H9 (cell line): ENCODE results near the gene GUCA1C. TPM values are rescaled to one million over a fixed set of nuclear protein-coding genes. Genes with fewer than 3 reads are reported as not detected.

Experiments
- DNase-seq: peaks from one replicate; pipeline ENCODE4 v3.0.0-alpha.2; 2017
- H2AFZ ChIP-seq: one replicate; pipeline ENCODE4 v1.6.1; 2013; ENCODE audit warnings: mild to moderate bottlenecking, low read length, control low read depth, moderate library complexity
- H2AK5ac ChIP-seq: 2 replicates; pipeline ENCODE4 v1.6.1; 2013; ENCODE audit warnings: low read length, control low read depth, mixed read lengths; ENCODE audit not compliant: insufficient read length
- H2BK120ac ChIP-seq: one replicate; pipeline ENCODE4 v1.6.1; 2013; ENCODE audit warnings: low read depth, mild to moderate bottlenecking, low read length, control low read depth, inconsistent platforms; ENCODE audit not compliant: poor library complexity, severe bottlenecking
- H2BK12ac ChIP-seq: 2 replicates; pipeline ENCODE4 v1.6.1; 2013; ENCODE audit warnings: low read length, control low read depth, mixed read lengths, low read depth; ENCODE audit not compliant: insufficient read length
- H2BK15ac ChIP-seq: 2 replicates; pipeline ENCODE4 v1.6.1; 2013; ENCODE audit warnings: low read depth, low read length, control low read depth
- H2BK20ac ChIP-seq: one replicate; pipeline ENCODE4 v1.6.1; 2013; ENCODE audit warnings: low read depth, mild to moderate bottlenecking, low read length, control low read depth, inconsistent platforms; ENCODE audit not compliant: poor library complexity, severe bottlenecking
- H2BK5ac ChIP-seq: 2 replicates; pipeline ENCODE4 v1.6.1; 2013; ENCODE audit warnings: low read length, control low read depth, mixed read lengths; ENCODE audit not compliant: insufficient read length
- H3K14ac ChIP-seq: 2 replicates; pipeline ENCODE4 v1.6.1; 2013; ENCODE audit warnings: low read length, control low read depth; ENCODE audit not compliant: insufficient read depth
- H3K18ac ChIP-seq: 2 replicates; pipeline ENCODE4 v1.6.1; 2013; ENCODE audit warnings: low read depth, mild to moderate bottlenecking, mixed read lengths, low read length, control low read depth; ENCODE audit not compliant: insufficient read length
- H3K23ac ChIP-seq: 2 replicates; pipeline ENCODE4 v1.6.1; 2013; ENCODE audit warnings: low read length, control low read depth, mixed read lengths, low read depth; ENCODE audit not compliant: insufficient read length
- H3K23me2 ChIP-seq: 2 replicates; pipeline ENCODE4 v1.6.1; 2013; ENCODE audit warnings: low read depth, mild to moderate bottlenecking, mixed read lengths, low read length, control low read depth; ENCODE audit not compliant: insufficient read length, poor library complexity, severe bottlenecking
- H3K27ac ChIP-seq: 2 replicates; pipeline ENCODE4 v1.5.1; 2013; ENCODE audit warnings: low read length, control low read depth, mixed read lengths, low read depth; ENCODE audit not compliant: insufficient read length
- H3K27me3 ChIP-seq: 2 replicates; pipeline ENCODE4 v1.6.1; 2013; ENCODE audit warnings: low read length, control low read depth, inconsistent platforms; ENCODE audit not compliant: insufficient read depth
- H3K4ac ChIP-seq: 2 replicates; pipeline ENCODE4 v1.6.1; 2013; ENCODE audit warnings: low read depth, mild to moderate bottlenecking, control low read depth, inconsistent platforms, low read length, moderate library complexity
- H3K4me1 ChIP-seq: 2 replicates; pipeline ENCODE4 v1.6.1; 2013; ENCODE audit warnings: low read length, control low read depth, inconsistent platforms; ENCODE audit not compliant: insufficient read depth
- H3K4me2 ChIP-seq: 2 replicates; pipeline ENCODE4 v1.6.1; 2013; ENCODE audit warnings: low read length, control low read depth, mixed read lengths; ENCODE audit not compliant: insufficient read length, insufficient read depth
- H3K56ac ChIP-seq: 2 replicates; pipeline ENCODE4 v1.6.1; 2013; ENCODE audit warnings: low read depth, mild to moderate bottlenecking, mixed read lengths, low read length, control low read depth; ENCODE audit not compliant: insufficient read length
- H3K79me1 ChIP-seq: 2 replicates; pipeline ENCODE4 v1.6.1; 2013; ENCODE audit warnings: low read depth, mild to moderate bottlenecking, moderate library complexity, low read length, control low read depth, inconsistent platforms; ENCODE audit not compliant: insufficient read depth, poor library complexity, severe bottlenecking
- H3K79me2 ChIP-seq: 2 replicates; pipeline ENCODE4 v1.6.1; 2013; ENCODE audit warnings: low read length, control low read depth, inconsistent platforms; ENCODE audit not compliant: insufficient read depth
- H3K9ac ChIP-seq: 2 replicates; pipeline ENCODE4 v1.6.1; 2013; ENCODE audit warnings: low read length, control low read depth, mixed read lengths; ENCODE audit not compliant: insufficient read length; ENCODE audit errors: extremely low read depth
- H3K9me3 ChIP-seq: one replicate; pipeline ENCODE4 v1.6.1; 2013; ENCODE audit warnings: low read depth, low read length, inconsistent platforms; ENCODE audit not compliant: control insufficient read depth
- H3T11ph ChIP-seq: one replicate; pipeline ENCODE4 v1.6.1; 2013; ENCODE audit warnings: mild to moderate bottlenecking, low read length, control low read depth, inconsistent platforms
- H4K20me1 ChIP-seq: one replicate; pipeline ENCODE4 v1.6.1; 2013; ENCODE audit not compliant: control insufficient read depth, insufficient read length, insufficient read depth
- H4K5ac ChIP-seq: 2 replicates; pipeline ENCODE4 v1.6.1; 2013; ENCODE audit warnings: low read depth, mild to moderate bottlenecking, mixed read lengths, low read length, control low read depth; ENCODE audit not compliant: insufficient read length
- H4K8ac ChIP-seq: replicated peaks from 2 replicates; pipeline ENCODE4 v1.6.1; 2013; ENCODE audit warnings: low read length, control low read depth, mixed read lengths, low read depth; ENCODE audit not compliant: insufficient read length
- H4K91ac ChIP-seq: 2 replicates; pipeline ENCODE4 v1.6.1; 2013; ENCODE audit warnings: low read depth, mild to moderate bottlenecking, moderate library complexity, mixed read lengths, low read length, control low read depth; ENCODE audit not compliant: insufficient read length
- H3K27ac Mint-ChIP-seq, 3 experiments: 2 replicates in 2 of 3; 3 replicates in 1 of 3; pipeline ENCODE4 v1.8.0; 2020 to 2021; ENCODE audit warnings: mixed read lengths in 3 of 3, mild to moderate bottlenecking in 1 of 3, moderate library complexity in 1 of 3
- H3K27me3 Mint-ChIP-seq: 2 replicates; pipeline ENCODE4 v1.8.0; 2021; ENCODE audit warnings: low read depth, mild to moderate bottlenecking, moderate library complexity, mixed read lengths
- H3K36me3 Mint-ChIP-seq, 3 experiments: 2 replicates in 2 of 3; 3 replicates in 1 of 3; pipeline ENCODE4 v1.8.0; 2020 to 2021; ENCODE audit warnings: low read depth in 3 of 3, mixed read lengths in 3 of 3; ENCODE audit not compliant: insufficient read depth in 1 of 3
- H3K4me1 Mint-ChIP-seq, 2 experiments: 2 replicates each; pipeline ENCODE4 v1.8.0; 2020; ENCODE audit warnings: mixed read lengths in 2 of 2
- H3K4me3 Mint-ChIP-seq, 2 experiments: 2 replicates in 1 of 2; 3 replicates in 1 of 2; pipeline ENCODE4 v1.8.0; 2020 to 2021; ENCODE audit warnings: mild to moderate bottlenecking in 2 of 2, mixed read lengths in 2 of 2, moderate library complexity in 1 of 2
- H3K9me3 Mint-ChIP-seq, 2 experiments: 2 replicates in 1 of 2; 3 replicates in 1 of 2; pipeline ENCODE4 v1.8.0; 2020; ENCODE audit warnings: mild to moderate bottlenecking in 2 of 2, mixed read lengths in 2 of 2, moderate library complexity in 1 of 2
- WGBS: extraction: QIAGEN DNeasy Blood & Tissue Kit; methylation state at CpG from one replicate; pipeline ENCODE4 v1.1.7; 2013; ENCODE audit warnings: missing lambda C conversion rate, low lambda C conversion rate, mixed read lengths; ENCODE audit not compliant: insufficient read length; ENCODE audit errors: extremely low coverage; 5-methylcytosine and 5-hydroxymethylcytosine counted together
- total RNA-seq: library from RNA; stranded (reverse); gene quantifications from 2 replicates; pipeline ENCODE4 v1.2.1, GENCODE V29; 2021
- TF ChIP-seq, protein P1 (sequence below): fragments of 200-600 bp; sonication (generic); conservative IDR thresholded peaks from 3 replicates; pipeline ENCODE4 v1.8.0; 2021; ENCODE audit warnings: antibody characterized with exemption, mild to moderate bottlenecking

GUCA1C gene
- total RNA-seq, 1 experiment from 2014 or later, result not detected

DNA sequence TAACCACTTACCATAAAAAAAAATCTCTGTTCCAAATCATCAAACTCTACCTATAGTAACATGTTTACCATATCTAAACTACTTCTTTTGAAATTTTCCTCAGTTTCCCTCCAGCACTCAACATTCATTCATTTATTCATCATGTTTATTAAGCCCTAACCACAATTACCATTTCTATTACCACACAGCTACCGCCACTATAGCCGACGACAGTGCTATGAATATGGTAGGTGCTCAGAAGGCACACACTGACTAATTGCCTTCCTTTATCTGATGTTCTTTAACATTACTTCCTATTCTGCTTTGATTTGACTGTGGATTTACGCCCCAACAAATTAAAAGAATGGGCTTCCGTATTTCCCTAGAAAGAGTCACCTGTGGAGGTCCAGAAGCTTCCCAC, 43.9 kb downstream of the GUCA1C start:
- H3K4ac ChIP-seq, result no peak overlapping the region
- no peak overlapping the region for H2AFZ ChIP-seq
- H3K14ac ChIP-seq, result no peak overlapping the region
- H3T11ph ChIP-seq, result no peak overlapping the region
- no peak overlapping the region for H2BK20ac ChIP-seq
- H3K18ac ChIP-seq, result no peak overlapping the region
- H2BK15ac ChIP-seq, result no peak overlapping the region
- H3K27me3 ChIP-seq, result no peaks in the 10 kb centered on the region
- no peak overlapping the region for H4K8ac ChIP-seq
- H3K9ac ChIP-seq, result no peak overlapping the region
- TF ChIP-seq, protein P1, sequence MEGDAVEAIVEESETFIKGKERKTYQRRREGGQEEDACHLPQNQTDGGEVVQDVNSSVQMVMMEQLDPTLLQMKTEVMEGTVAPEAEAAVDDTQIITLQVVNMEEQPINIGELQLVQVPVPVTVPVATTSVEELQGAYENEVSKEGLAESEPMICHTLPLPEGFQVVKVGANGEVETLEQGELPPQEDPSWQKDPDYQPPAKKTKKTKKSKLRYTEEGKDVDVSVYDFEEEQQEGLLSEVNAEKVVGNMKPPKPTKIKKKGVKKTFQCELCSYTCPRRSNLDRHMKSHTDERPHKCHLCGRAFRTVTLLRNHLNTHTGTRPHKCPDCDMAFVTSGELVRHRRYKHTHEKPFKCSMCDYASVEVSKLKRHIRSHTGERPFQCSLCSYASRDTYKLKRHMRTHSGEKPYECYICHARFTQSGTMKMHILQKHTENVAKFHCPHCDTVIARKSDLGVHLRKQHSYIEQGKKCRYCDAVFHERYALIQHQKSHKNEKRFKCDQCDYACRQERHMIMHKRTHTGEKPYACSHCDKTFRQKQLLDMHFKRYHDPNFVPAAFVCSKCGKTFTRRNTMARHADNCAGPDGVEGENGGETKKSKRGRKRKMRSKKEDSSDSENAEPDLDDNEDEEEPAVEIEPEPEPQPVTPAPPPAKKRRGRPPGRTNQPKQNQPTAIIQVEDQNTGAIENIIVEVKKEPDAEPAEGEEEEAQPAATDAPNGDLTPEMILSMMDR, result no peak
- no peak overlapping the region for H3K23ac ChIP-seq
- no peak overlapping the region for H4K91ac ChIP-seq
- no peak overlapping the region for H2BK120ac ChIP-seq
- H3K23me2 ChIP-seq, result no peaks in the 10 kb centered on the region
- H3K27ac Mint-ChIP-seq, result no peak overlapping the region
- H4K20me1 ChIP-seq, result no peaks in the 10 kb centered on the region
- H3K27me3 Mint-ChIP-seq, result no peaks in the 10 kb centered on the region
- no peaks in the 10 kb centered on the region for H3K9me3 ChIP-seq
- no peaks in the 10 kb centered on the region for H3K4me1 ChIP-seq
- no peaks in the 10 kb centered on the region for H3K79me2 ChIP-seq
- no peak overlapping the region for H2AK5ac ChIP-seq
- H3K9me3 Mint-ChIP-seq, result no peaks in the 10 kb centered on the region
- no peak overlapping the region for H3K56ac ChIP-seq
- WGBS, result no CpG with 5 or more reads among the region's 5 CpGs
- no peak overlapping the region for H3K4me3 Mint-ChIP-seq
- H4K5ac ChIP-seq, result no peak overlapping the region
- H3K27ac ChIP-seq, result no peak overlapping the region
- H2BK12ac ChIP-seq, result no peak overlapping the region
- H3K36me3 Mint-ChIP-seq, result no peaks in the 10 kb centered on the region
- H3K4me1 Mint-ChIP-seq, result peaks cover 0 to 3% of the 10 kb centered on the region in 2 experiments; a peak in 2 of 4 replicates
- H3K4me2 ChIP-seq, result no peak overlapping the region
- no peaks in the 10 kb centered on the region for H3K79me1 ChIP-seq
- H2BK5ac ChIP-seq, result no peak overlapping the region
- no peak for DNase-seq
